GM21515 (cell line): ENCODE results near the gene PGAP3.
"Not testable (repeated sequence)": the region's sequence is repeated elsewhere in the genome, so short reads cannot be mapped to it uniquely, and the experiment has no call there.

Experiments used
- ATAC-seq: cut with Tn5 transposase; IDR thresholded peaks from one replicate; pipeline ENCODE4 v1.9.1; 2021; ENCODE audit not compliant: unreplicated experiment

Gene PGAP3

GRCh38 chr17:39687546-39688474, at the start of gene PGAP3:
PGAP3 (minus strand) TSS chr17:39688057; CDS start chr17:39688014, 43 bp downstream.
- peak; percentile 76 for ATAC-seq

GRCh38 chr17:39737206-39737759, 49.4 kb upstream of the PGAP3 start:
- ATAC-seq, result no peak

- ATAC-seq, result no peak
Observed at GRCh38 chr17:39736319-39737165, 48.7 kb upstream of the PGAP3 start.

- ATAC-seq, result no peak
Observed at GRCh38 chr17:39735882-39736281, 48.0 kb upstream of the PGAP3 start.

GRCh38 chr17:39732586-39732985, 44.7 kb upstream of the PGAP3 start:
- ATAC-seq, result no peak

GRCh38 chr17:39730095-39730921, 42.5 kb upstream of the PGAP3 start, which contains the start of gene MIEN1:
MIEN1 (minus strand) TSS chr17:39730532; CDS start chr17:39730495, 37 bp downstream.
- peak; percentile 74 for ATAC-seq

- no peak for ATAC-seq
Observed at GRCh38 chr17:39729280-39729851, 41.5 kb upstream of the PGAP3 start.

- ATAC-seq, result no peak
Observed at GRCh38 chr17:39727556-39727955, 39.7 kb upstream of the PGAP3 start.

- no peak for ATAC-seq
Observed at GRCh38 chr17:39726617-39727016, 38.8 kb upstream of the PGAP3 start.

- not testable (repeated sequence) for ATAC-seq
Observed at GRCh38 chr17:39725923-39726322, 38.1 kb upstream of the PGAP3 start.

- no peak for ATAC-seq
Observed at GRCh38 chr17:39724731-39725130, 36.9 kb upstream of the PGAP3 start.

GRCh38 chr17:39722965-39723848, 35.4 kb upstream of the PGAP3 start:
- no peak for ATAC-seq

GRCh38 chr17:39722104-39722503, 34.2 kb upstream of the PGAP3 start:
- ATAC-seq, result no peak

- ATAC-seq, result no peak
Observed at GRCh38 chr17:39719563-39720355, 31.9 kb upstream of the PGAP3 start.

- ATAC-seq, result no peak
Observed at GRCh38 chr17:39717660-39718059, 29.8 kb upstream of the PGAP3 start.

GRCh38 chr17:39716879-39717536, 29.2 kb upstream of the PGAP3 start:
- no peak for ATAC-seq

GRCh38 chr17:39716073-39716818, 28.4 kb upstream of the PGAP3 start:
- ATAC-seq, result no peak
